SJSA1 (cell line): Measurements from ENCODE around the gene UBE2QL1. TPM values are rescaled to one million over a fixed set of nuclear protein-coding genes. Genes with fewer than 3 reads are reported as not detected.

Experiments
- DNase-seq, 2 experiments: peaks; one replicate each; pipeline ENCODE4 v3.0.0-alpha.2; 2015 to 2020; ENCODE audit warnings: low spot score in 2 of 2, low read depth in 1 of 2
- H3K27ac ChIP-seq: fragments of 250-450 bp; sonication (Bioruptor Pico); 2 replicates; pipeline ENCODE4 v1.5.1; 2020; ENCODE audit warnings: mild to moderate bottlenecking, moderate library complexity
- H3K27me3 ChIP-seq: fragments of 250-450 bp; sonication (Bioruptor Pico); replicated peaks from 2 replicates; pipeline ENCODE4 v1.5.1; 2020; ENCODE audit warnings: mild to moderate bottlenecking, moderate library complexity
- H3K36me3 ChIP-seq: fragments of 250-450 bp; sonication (Bioruptor Pico); 2 replicates; pipeline ENCODE4 v1.5.1; 2020; ENCODE audit warnings: mild to moderate bottlenecking
- H3K4me1 ChIP-seq: fragments of 250-450 bp; sonication (Bioruptor Pico); replicated peaks from 2 replicates; pipeline ENCODE4 v1.6.1; 2021; ENCODE audit warnings: mild to moderate bottlenecking
- H3K4me3 ChIP-seq: fragments of 250-450 bp; sonication (Bioruptor Pico); 2 replicates; pipeline ENCODE4 v1.5.1; 2020; ENCODE audit warnings: mild to moderate bottlenecking
- H3K9me3 ChIP-seq: fragments of 250-450 bp; sonication (Bioruptor Pico); replicated peaks from 2 replicates; pipeline ENCODE4 v1.5.1; 2020; ENCODE audit warnings: mild to moderate bottlenecking
- total RNA-seq: library from RNA; depleted of rRNA; stranded (reverse); fragments of >200 nt; shearing (Covaris generic); gene quantifications from 2 replicates; pipeline ENCODE4 v1.2.3, GENCODE V29; 2014

The UBE2QL1 gene
- total RNA-seq, 1 experiment from 2014 or later, result not detected

- no peaks in the 10 kb centered on the region for H3K9me3 ChIP-seq
- H3K4me3 ChIP-seq, result no peak overlapping the region
- peaks cover 5% of the 10 kb centered on the region; the same call in 1 of the 2 replicates for H3K27me3 ChIP-seq
- no peaks in the 10 kb centered on the region for H3K36me3 ChIP-seq
- no peak overlapping the region for H3K27ac ChIP-seq
- DNase-seq, result no peak
- no peaks in the 10 kb centered on the region for H3K4me1 ChIP-seq
Measured at GRCh38 chr5:6436715-6437331, 11.8 kb upstream of the UBE2QL1 start.

GRCh38 chr5:6439588-6440550 is 8.8 kb upstream of the UBE2QL1 start:
- Histone ChIP-seq H3K36me3 (no peaks in the 10 kb centered on the region), H3K4me3 (no peak overlapping the region), H3K9me3 (no peaks in the 10 kb centered on the region), H3K27me3 (peaks cover 8% of the 10 kb centered on the region; the same call in 1 of the 2 replicates), H3K4me1 (no peaks in the 10 kb centered on the region), H3K27ac (no peak overlapping the region)
- DNase-seq, result no peak

- no peaks in the 10 kb centered on the region for H3K9me3 ChIP-seq
- H3K27me3 ChIP-seq, result 0 out of 2 replicates have a peak, but pooled peaks cover 3% of the 10 kb centered on the region
- H3K4me3 ChIP-seq, result no peak overlapping the region
- H3K4me1 ChIP-seq, result no peaks in the 10 kb centered on the region
- H3K27ac ChIP-seq, result no peak overlapping the region
- no peaks in the 10 kb centered on the region for H3K36me3 ChIP-seq
- no peak for DNase-seq
Measured at GRCh38 chr5:6442333-6442732, 6.3 kb upstream of the UBE2QL1 start.

GRCh38 chr5:6443326-6443725 is 5.3 kb upstream of the UBE2QL1 start:
- Histone ChIP-seq H3K36me3 (no peaks in the 10 kb centered on the region), H3K27ac (no peak overlapping the region), H3K9me3 (no peaks in the 10 kb centered on the region), H3K27me3 (0 out of 2 replicates have a peak, but pooled peaks cover 3% of the 10 kb centered on the region), H3K4me3 (no peak overlapping the region), H3K4me1 (no peaks in the 10 kb centered on the region)
- peak in 1 of 2 experiments; percentile 35 for DNase-seq

GRCh38 chr5:6446042-6446441 is 2.6 kb upstream of the UBE2QL1 start:
- Histone ChIP-seq H3K9me3 (no peaks in the 10 kb centered on the region), H3K4me1 (peaks cover 6% of the 10 kb centered on the region), H3K27ac (no peak overlapping the region), H3K27me3 (peaks cover 27% of the 10 kb centered on the region), H3K4me3 (no peak overlapping the region), H3K36me3 (no peaks in the 10 kb centered on the region)
- DNase-seq, result peak in 1 of 2 experiments; percentile 39

GRCh38 chr5:6446626-6447309 is 1.9 kb upstream of the UBE2QL1 start:
- H3K27ac ChIP-seq, result no peak overlapping the region
- H3K36me3 ChIP-seq, result no peaks in the 10 kb centered on the region
- no peaks in the 10 kb centered on the region for H3K9me3 ChIP-seq
- peak in 1 of 2 experiments; percentile 39 for DNase-seq
- H3K4me3 ChIP-seq, result no peak overlapping the region
- peaks cover 6% of the 10 kb centered on the region for H3K4me1 ChIP-seq
- H3K27me3 ChIP-seq, result peaks cover 34% of the 10 kb centered on the region

GRCh38 chr5:6447384-6448140 is 1.1 kb upstream of the UBE2QL1 start:
- H3K9me3 ChIP-seq, result no peaks in the 10 kb centered on the region
- DNase-seq, result peak in 1 of 2 experiments; percentile 21
- no peak overlapping the region for H3K4me3 ChIP-seq
- no peak overlapping the region for H3K27ac ChIP-seq
- no peaks in the 10 kb centered on the region for H3K36me3 ChIP-seq
- peaks cover 6% of the 10 kb centered on the region for H3K4me1 ChIP-seq
- peaks cover 42% of the 10 kb centered on the region for H3K27me3 ChIP-seq

GRCh38 chr5:6448141-6448491 is 543 bp upstream of the UBE2QL1 start:
- peak in 1 of 2 experiments; percentile 23 for DNase-seq
- peaks cover 6% of the 10 kb centered on the region for H3K4me1 ChIP-seq
- no peaks in the 10 kb centered on the region for H3K36me3 ChIP-seq
- H3K27me3 ChIP-seq, result peaks cover 48% of the 10 kb centered on the region
- no peak overlapping the region for H3K4me3 ChIP-seq
- no peak overlapping the region for H3K27ac ChIP-seq
- H3K9me3 ChIP-seq, result no peaks in the 10 kb centered on the region

- Histone ChIP-seq H3K36me3 (no peaks in the 10 kb centered on the region), H3K4me1 (peaks cover 6% of the 10 kb centered on the region), H3K4me3 (no peak overlapping the region), H3K27ac (no peak overlapping the region), H3K27me3 (peaks cover 55% of the 10 kb centered on the region), H3K9me3 (no peaks in the 10 kb centered on the region)
- DNase-seq, result peak in 1 of 2 experiments; percentile 43
Measured at GRCh38 chr5:6449465-6450158, 953 bp downstream of the UBE2QL1 start.

GRCh38 chr5:6450319-6450833 is 1.7 kb downstream of the UBE2QL1 start:
- no peak overlapping the region for H3K27ac ChIP-seq
- DNase-seq, result no peak

GRCh38 chr5:6452622-6453504 is 4.2 kb downstream of the UBE2QL1 start:
- H3K27ac ChIP-seq, result no peak overlapping the region
- peaks cover 56% of the 10 kb centered on the region for H3K27me3 ChIP-seq
- no peak overlapping the region for H3K4me3 ChIP-seq
- peaks cover 6% of the 10 kb centered on the region for H3K4me1 ChIP-seq
- DNase-seq, result peak in 1 of 2 experiments; percentile 38
- no peaks in the 10 kb centered on the region for H3K9me3 ChIP-seq
- H3K36me3 ChIP-seq, result no peaks in the 10 kb centered on the region

More at GRCh38 chr5:6450319-6450833, 1.7 kb downstream of the UBE2QL1 start:
- Histone ChIP-seq H3K4me3 (no peak overlapping the region), H3K36me3 (no peaks in the 10 kb centered on the region), H3K9me3 (no peaks in the 10 kb centered on the region), H3K4me1 (peaks cover 6% of the 10 kb centered on the region), H3K27me3 (peaks cover 52% of the 10 kb centered on the region)
